GM19099 (cell line): ENCODE measurements around the gene CCER1.

Experiments used
- POLR2A ChIP-seq: IDR thresholded peaks from 3 replicates; pipeline ENCODE4 v1.6.1; 2011; ENCODE audit warnings: low read depth; ENCODE audit not compliant: insufficient read length; ENCODE audit errors: extremely low read depth

Gene CCER1

GRCh38 chr12:90947869-90948268 lies 7.1 kb downstream of the CCER1 start:
- TF ChIP-seq POLR2A: no peak

DNA sequence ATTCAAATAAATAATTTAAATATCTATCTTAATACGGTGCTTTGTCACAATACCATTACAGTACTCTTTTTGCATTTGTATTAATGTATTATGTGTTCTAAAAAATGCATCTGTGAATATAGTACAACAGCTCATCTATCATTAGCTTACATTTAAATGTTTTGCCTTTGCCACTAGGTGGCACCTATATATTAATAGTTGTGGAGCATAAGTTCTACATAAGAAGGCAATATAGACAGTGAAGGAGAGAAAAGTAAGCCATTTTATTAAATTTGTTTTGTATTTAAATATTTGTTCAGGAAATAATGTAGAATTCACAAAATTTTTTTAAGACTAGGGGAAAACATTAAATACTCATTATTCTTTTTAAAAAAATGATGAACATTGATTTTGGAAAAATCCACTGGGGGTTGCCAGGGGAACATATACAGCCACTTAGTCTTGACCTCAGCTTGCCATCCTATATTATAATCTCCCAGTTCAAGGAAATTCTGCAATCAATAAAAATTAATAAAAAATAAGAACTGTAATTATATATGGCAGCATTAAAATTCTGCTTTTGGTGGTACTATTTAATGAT lies 9.8 kb downstream of the CCER1 start:
- TF ChIP-seq POLR2A: no peak

DNA sequence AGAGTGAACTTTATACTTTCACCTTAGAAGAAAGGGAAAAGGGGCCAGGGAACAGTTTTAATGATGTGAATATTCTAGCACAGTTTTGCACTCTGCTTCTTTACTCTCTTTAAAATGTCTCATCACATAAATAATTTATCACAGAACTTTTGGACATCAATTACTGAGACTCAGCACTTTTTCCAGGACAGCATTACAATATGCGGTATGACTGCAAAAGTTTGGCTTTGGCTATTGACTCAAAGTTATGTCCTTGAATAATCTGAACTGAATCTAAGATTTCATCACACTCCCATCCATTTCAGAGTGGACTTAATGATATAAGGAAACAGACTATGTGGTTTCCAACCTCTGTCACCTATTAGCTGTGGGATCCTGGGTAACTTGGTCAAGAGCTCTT lies 11.7 kb downstream of the CCER1 start:
- no peak for TF ChIP-seq POLR2A

DNA sequence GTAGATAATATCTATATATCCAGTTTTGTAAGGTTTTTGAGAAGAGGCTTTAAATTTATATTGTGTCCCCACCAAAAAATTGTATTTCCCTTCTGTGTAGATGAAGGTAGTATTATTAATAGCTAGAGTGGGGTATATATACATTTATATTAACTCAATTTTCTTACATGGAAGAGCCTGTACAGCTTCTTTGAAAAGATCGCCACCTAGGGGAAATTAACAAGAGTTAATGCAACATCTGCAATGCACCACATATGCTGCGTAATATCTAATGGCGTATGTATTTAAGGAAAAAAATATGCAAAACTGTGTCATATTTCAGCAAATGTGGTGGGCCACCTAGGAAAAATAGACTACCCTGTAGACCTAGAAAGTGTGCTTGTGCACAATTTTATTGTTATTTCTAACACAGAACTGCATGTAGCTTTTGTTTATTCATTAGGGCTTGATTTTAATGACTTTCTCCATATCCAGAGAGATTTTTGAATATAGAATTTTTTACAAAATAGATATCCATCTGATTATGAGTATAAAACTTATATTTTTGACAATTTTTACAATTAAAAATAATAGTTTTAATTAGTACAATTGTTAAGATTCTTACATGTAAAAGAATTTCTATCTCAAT lies 14.0 kb downstream of the CCER1 start:
- no peak for TF ChIP-seq POLR2A

- TF ChIP-seq POLR2A: no peak
These were observed 15.6 kb downstream of the CCER1 start for GRCh38 chr12:90939382-90939781.

DNA sequence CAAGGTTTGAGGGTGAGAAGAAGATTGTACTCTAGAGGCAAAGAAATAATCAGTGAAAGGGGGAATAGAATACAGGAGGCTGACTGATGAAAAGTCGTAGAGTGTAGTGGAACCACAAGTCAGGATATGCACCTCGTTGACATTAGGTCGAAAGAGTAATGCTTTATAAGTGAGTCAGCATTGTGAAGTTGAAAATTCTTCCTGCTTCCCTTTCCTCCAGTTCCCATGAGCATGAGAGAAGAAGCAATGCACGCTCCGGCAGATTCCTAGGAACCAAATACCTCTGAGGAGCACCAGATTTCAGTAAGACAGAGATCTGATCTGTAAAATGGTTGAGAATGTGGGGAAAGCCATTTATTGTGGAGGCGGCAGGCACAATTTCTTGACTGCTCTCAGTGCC lies 16.5 kb downstream of the CCER1 start:
- TF ChIP-seq POLR2A: no peak

- TF ChIP-seq POLR2A: no peak
These were observed 17.3 kb downstream of the CCER1 start for GRCh38 chr12:90937651-90938050.

DNA sequence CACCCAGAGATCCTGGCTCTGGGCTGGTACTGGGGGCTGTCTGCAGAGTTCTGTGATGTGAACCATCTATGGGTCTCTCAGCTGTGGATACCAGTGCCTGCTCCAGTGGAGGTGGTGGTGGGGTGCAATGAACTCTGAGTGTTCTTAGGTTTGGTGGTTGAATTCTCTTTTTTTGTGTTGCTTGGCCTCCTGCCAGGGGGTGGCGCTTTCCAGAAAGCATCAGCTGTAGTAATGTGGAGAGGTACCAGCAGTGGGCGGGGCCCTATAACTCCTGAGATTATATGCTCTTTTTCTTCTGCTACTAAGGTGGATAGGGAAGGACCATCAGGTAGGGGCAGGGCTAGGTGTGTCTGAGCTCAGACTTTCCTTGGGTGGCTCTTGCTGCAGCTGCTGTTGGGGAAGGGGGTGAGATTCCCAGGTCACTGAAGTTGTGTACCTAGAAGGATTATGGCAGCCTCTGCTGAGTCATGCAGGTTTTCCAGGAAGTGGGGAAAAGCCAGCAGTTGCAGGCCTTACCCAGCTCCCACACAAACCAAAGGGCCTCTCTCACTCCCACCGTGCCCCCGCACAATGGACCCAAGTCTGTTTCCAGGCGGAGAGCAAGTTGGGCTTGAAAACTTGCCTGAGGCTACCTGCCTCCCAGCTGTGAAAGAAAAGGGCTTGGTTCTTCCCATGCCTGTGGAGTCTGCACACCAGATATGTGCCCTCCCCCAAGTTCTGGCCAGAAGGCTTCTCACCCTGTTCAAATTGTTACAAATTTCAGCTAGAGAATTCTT lies 18.6 kb downstream of the CCER1 start:
- TF ChIP-seq POLR2A: no peak

GRCh38 chr12:90925562-90925961 lies 29.4 kb downstream of the CCER1 start:
- no peak for TF ChIP-seq POLR2A

DNA sequence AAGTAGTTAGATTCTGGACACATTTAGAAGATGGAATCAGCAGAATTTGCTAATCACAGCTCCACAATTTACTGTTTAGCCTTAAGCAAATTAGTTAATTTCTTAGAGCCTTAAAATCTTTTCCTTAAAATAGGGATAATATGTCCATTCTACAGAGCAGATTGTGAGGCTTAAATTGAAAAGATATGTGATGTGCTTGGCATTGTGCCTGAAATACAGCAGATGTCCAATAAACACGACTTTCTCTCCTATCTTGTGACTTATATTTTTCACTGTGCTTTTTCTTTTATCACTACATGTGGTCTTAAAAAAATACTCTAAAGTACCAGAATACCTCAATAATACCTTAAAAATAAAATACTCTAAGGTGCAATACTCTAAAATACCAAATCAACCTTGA lies 30.6 kb downstream of the CCER1 start:
- no peak for TF ChIP-seq POLR2A

DNA sequence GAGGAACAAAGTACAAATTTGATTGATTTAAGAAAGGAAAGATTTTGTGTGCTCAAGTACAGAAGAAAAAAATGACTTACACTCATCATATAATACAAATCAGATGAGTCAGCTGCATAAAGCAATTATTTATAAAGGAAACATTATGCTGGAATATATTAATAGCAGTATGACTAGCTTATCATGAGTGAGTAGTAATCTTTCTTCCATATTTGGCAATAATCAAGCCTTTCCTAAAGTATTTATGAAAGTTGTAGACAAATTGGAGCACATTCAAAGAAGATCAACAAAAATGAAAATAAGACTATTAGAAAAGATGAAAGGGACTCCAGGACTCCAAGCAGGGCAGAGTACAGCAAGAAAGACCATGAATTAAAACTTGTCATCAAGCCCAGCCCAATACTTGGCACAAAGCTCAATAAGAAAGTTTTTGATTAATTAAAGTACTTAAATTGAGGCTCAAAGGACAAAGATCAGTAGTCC lies 32.8 kb downstream of the CCER1 start:
- TF ChIP-seq POLR2A: no peak

DNA sequence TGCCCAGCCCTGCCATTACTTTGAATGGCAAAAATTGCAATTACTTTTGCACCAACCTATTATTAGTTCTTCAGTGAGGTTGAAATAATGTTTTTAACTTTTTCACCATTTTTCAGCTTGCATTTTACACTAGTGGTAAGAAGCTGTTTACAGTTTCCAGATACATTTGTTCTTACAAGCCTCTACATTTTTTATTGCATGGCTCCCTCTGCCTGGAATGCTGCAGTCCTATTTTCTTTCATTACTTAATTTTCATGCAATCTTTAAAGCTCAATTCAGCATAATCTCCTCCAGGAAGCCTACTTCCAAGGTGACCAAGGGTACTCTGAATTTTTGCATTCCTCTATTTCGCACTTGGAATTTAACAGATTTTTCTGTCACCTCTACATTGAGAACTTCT lies 33.4 kb downstream of the CCER1 start:
- no peak for TF ChIP-seq POLR2A

- TF ChIP-seq POLR2A: no peak
These were observed 34.8 kb downstream of the CCER1 start for GRCh38 chr12:90920222-90920621.

DNA sequence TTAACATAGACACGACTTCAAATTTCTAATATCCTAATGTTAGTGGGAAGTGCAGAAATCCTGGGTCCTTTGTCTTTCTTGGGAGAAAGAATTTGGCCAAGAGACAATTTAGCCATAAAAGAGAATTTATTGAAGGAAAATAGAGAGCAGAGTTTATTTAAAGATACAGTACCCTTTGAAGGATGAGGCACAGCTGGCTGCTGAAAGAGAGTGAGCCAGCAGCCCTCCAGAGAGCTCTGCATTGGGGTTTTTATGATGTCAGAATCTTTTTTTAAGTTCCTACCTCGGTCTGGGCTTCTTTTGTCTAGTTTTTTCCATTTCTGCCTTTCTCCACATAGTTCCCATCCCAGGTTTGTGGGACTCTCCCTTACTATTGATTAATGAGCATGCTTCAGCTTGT lies 37.5 kb downstream of the CCER1 start:
- no peak for TF ChIP-seq POLR2A

- TF ChIP-seq POLR2A: no peak
These were observed 38.5 kb downstream of the CCER1 start for GRCh38 chr12:90916516-90916915.

DNA sequence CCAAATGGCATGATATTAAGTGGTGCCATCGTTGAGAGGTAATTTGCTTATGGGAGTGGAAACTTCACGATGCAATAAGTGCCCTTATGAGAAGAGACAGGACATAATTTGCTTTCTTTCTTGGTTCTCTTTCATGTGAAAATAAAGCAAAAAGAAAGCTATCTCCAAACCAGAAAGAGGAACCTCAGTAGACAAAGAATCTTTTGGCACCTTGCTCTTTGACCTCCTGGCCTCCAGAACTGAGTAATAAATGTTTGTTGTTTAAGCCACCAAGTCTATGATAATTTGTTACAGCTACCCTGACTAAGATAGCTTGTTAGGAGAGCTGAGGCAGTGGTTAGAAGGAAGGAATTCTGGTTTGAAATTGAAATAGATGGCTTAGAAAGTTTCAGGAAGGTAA lies 39.6 kb downstream of the CCER1 start:
- no peak for TF ChIP-seq POLR2A
